Measurements from ENCODE around the gene MXD3.
"Not testable (repeated sequence)": the region's sequence is repeated elsewhere in the genome, so short reads cannot be mapped to it uniquely, and the experiment has no call there.

MXD3 gene, protein sequence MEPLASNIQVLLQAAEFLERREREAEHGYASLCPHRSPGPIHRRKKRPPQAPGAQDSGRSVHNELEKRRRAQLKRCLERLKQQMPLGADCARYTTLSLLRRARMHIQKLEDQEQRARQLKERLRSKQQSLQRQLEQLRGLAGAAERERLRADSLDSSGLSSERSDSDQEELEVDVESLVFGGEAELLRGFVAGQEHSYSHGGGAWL

DNA sequence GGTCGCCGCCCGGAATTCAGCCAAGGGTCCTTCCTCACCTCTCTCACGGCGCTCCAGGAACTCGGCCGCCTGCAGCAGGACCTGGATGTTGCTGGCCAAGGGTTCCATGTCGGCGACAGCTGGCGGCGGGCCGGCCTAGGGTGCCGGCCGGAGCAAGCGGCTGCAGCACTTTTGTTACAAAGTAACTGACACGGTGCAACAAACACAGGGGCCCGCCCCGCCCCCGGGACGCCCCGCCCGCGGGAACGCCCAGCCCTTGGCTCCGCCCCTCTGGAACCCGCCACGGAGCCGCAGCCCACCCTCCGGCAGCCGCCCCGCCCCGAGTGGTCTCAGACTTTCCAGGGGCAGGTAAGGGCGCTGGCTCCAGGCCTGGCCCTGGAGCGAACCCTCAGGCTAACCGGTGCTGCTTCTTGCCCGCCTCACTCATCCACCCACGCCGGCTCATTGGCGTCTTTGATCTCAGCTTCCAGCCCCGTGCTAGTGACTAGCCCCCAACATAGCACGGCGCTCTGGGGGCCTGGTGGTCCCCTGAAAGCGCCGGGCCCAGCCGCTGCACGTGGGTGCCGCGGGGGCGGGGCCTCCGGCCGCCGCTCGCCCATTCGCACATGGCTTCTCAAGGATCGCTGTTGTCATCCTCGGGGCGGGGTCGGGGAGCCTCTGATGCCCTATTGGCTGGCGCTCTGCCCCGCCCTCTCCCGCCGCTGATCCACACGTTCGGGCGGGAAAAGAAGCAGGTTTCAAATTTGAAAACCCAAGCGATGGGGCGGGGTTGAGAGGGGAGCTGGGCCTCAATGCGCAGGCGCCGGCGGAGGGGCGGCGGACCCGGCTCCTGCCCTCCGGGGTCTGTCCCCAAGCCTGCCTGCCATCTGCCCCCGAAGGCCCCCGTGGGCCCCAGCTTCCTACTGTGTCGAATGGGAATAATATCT lies at the start of gene MXD3:
TSS of gene MXD3 (minus strand) at position 176 of the 926 bp plus-strand sequence. CDS start at position 108, 68 bp downstream.
- DNase-seq: peak; percentile 99

DNA sequence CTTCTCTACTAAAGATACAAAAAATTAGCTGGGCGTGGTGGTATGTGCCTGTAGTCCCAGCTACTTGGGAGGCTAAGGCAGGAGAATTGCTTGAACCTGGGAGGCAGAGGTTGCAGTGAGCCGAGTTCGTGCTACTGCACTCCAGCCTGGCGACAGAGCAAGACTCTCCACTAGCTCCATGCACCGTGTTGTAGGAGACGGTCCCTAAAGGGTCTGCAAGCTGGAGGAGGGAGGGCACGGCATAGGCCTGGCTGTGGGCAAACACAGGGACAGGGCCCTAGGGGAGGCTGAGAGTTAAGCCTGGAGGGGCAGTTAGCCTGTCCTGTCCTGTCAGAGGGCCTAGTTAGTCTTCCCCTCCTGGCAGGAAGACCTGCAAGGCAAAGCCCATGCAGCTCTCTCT lies 49.0 kb upstream of the MXD3 start:
- not testable (repeated sequence) for DNase-seq

DNA sequence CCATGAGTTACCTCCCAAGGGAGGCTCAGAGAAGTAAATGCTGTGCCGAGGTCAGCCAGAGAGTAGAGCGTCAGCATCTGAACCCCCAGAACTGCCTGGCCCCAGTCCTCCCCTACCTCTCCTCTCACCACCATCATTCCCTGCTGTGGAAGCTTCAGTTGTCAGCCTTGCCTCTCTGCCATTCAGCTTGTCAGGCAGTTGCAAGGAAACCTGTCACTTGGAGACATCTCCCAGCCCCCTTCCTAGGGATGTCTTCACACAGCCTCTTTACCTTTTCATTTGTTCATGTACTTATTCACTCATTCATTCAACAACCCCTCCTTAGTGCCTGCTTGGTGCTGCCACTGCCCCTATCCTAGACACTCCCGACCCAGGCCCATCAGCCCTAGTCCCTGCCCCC lies 48.2 kb upstream of the MXD3 start:
- no peak for DNase-seq

DNA sequence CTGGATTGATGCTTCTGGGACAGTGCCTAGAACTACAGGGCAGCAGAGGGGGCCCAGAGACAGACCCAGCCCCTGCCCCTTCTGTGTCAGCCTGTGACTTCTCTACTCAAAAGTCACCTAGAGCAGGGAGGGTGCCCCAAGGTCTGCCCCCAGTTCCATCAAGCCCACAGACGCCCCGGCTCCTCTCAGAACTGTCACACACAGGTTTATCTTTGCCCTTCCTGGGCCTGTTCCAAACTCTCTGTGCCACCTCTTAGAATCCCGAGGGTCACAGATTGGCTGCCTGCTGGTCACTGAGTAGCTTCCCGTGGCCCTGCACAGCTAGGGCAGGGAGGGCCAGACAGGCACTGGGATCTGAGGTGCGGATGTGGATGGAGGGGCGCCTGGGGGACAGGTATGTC lies 47.8 kb upstream of the MXD3 start:
- DNase-seq: no peak

DNA sequence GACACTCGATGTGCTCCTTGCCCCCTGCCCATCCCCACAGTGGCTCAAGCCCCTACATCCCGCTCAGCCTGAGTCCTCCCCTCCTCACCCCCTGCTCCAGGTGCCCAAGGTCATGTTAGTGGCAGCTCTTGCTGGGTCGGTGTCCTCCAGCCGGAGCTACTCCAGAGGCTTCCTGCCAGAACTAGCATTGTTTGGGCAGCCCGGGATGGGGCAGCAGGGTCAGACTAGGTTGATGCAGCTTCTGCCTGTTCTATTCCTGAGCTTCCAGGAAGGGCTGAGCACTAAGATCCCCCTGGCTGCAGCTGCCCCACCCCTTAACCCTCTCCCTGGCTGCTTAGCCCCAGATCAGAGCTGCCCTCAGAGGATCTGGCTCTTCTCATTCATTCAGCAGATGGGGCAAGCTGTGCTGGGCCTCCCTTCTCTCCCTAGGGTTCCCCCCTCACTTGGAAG lies 46.7 kb upstream of the MXD3 start:
- DNase-seq: no peak

DNA sequence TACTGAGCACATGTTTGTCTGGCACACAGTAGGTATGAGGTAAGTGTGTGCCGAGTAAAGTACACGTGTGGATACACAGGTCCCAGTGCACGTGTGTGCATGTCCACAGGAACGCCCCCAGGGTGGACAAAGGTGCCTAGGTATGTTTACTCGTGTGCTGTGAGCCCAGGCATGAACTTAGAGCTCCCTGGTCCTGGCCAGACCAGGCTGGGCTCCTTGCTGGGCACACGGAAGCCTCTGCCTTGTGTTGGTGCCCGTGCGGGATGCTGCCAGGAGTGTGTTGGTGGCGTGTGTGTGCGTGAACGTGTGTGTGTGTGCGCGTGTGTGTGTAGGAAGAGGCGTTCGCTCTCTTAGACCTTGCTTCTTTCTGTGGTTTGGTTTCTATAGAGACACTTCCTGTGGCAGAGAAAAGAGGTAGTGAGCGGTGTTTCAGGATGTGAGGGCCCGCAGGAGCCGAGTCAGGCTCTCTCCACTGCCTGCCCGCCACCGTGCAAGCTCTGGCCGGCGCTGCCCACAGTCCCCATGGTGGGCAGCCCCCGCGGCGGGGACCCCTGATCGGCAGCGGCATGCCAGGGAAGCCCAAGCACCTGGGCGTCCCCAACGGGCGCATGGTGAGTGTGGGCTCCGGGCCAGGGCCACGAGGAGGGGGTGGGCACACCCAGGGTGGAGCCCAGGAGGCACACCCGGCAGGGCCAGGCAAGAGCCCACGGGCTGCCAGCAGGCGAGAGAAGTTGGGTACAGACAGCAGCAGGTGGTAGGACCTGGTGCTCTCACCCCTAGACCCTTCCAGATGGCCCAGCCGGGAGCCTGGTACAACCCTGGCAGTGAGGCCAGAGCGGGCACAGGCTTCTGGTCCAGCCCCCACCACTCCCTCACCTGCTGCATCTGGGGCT lies 46.0 kb upstream of the MXD3 start, which contains the start of gene RGS14:
TSS of gene RGS14 (plus strand) at position 466 of the 893 bp plus-strand sequence. CDS start at position 567, 101 bp downstream.
- no peak for DNase-seq

DNA sequence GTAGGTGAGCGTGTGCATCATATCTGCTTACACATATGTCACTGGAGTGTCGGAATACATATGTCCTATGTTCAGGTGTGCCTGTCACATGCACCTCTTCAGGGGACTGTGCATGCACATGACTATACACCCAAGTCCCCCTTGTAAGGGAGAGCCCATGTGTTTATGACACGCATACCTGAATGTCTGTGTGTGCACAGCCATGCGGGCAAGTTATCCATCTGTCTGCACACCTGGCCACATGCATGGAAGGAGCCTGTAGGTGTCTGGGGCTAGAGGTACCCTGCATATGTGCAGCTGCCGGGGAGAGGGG lies 45.4 kb upstream of the MXD3 start:
- no peak for DNase-seq

DNA sequence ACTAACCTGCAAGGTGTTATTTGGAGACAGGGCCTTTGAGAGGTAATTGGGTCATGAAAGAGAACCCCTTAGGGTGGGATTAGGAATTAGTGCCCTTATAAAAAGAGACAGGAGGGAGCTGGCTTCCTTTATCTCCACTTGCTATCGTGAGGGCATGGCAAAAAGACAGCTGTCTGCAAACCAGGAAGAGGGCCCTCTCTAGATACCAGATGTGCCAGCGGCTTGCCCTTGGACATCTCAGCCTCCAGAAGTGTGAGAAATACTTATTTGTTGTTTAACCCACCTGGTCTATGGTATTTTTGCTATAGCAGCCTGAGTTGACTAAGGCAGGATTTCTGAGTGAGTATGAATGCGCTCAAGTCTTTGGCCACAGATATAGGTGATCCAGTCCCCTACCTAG lies 45.0 kb upstream of the MXD3 start:
- no peak for DNase-seq

DNA sequence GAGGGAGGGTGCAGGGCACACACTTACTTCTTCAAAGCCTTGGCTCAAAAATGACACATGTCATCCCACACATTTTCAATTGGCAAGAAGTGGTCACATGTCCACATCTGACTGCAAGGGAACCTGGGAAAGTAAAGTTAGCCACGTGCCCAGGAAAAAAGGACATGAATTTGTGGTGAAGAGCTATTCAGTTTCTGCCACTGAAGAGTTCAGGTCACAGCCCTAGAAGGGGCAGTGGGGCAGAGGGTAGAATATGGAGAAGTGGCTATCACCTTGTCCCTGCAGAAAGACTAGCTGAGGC lies 44.1 kb upstream of the MXD3 start:
- no peak for DNase-seq

DNA sequence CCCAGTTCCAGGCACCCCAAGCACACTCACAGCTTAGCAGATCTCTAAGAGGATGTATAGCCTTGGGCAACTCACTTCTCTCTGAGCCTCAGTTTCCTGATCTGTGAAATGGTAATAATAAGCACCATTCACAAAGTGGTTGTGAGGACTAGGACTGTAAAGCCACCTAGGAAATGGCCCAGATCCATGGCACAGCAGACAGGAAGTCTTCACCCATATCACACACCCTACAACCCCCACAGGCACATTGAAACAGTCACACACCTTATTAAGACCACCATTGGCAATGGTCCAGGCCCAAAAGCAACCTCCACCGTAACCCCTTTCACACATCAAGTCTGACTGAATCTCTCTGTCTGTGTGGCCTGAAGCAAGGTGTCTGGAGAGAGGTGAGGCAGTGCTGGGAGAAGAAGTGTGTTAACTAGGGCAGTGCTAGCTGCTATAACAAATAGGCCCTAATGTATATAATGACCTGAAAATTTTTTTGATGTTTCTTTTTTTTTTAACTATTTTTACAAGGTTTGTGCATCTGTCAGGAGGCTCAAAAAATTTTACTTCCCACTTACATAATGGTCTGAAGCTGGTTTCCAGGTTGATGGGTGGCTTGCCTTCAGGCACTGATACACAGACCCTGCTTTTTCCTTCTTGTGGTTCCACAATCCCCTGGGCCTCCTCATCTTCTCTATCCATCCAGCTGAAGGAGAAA lies 43.6 kb upstream of the MXD3 start:
- no peak for DNase-seq

DNA sequence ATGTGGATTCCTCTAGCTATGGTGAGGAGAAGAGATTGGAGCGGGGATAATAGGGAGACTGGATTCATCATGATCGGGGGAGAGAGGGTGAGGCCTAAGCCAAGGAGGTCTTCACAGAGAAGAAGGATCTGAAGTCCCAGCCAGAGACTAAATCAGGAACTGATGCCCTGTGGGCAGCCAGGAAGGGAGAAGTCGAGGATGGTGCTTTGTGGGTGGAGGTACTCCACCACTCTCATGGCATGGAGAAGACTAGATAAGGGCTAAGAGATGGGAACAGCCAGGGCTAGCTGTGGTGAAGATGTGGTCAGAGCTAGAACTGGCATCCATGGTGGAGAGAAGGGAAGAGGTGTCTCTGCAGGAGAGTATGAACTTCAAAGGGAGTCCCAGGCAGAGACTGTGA lies 43.0 kb upstream of the MXD3 start:
- DNase-seq: no peak

DNA sequence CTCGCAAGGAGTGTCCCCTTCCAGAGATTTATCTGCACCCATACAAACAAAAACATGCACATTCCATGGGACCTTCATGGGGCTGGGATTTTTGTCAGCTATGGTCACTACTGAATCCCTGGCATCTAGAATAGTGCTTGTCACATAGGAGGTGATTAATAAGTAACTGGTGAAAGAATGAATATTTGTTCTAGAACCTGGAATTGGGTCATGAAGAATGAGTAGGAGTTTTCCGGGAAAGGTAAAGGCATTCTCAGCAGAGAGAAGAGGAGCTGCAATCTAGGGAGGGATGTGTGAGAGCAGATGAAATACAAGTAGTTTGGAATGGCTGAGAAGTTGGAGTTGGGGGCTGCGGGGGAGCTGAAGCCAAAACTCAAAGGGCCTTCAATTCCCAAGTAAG lies 42.6 kb upstream of the MXD3 start:
- no peak for DNase-seq

DNA sequence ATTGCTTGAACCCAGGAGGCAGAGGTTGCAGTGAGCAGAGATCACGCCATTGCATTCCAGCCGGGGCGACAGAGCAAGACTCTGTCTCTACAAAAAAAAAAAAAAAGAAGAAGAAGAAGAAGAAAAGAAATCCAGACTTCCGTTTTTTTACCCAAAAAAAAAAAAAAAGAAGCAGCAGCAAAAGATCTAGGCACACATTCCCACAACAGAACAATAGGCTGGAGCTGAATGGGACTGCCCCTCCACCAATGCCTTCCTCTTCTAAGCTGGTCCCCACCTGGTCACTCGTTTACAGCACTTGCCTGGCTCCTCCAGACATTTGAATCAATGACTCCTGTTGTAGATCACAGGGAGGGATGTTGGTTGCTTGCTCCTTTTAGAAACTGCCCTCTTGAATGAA lies 41.4 kb upstream of the MXD3 start:
- no peak for DNase-seq

DNA sequence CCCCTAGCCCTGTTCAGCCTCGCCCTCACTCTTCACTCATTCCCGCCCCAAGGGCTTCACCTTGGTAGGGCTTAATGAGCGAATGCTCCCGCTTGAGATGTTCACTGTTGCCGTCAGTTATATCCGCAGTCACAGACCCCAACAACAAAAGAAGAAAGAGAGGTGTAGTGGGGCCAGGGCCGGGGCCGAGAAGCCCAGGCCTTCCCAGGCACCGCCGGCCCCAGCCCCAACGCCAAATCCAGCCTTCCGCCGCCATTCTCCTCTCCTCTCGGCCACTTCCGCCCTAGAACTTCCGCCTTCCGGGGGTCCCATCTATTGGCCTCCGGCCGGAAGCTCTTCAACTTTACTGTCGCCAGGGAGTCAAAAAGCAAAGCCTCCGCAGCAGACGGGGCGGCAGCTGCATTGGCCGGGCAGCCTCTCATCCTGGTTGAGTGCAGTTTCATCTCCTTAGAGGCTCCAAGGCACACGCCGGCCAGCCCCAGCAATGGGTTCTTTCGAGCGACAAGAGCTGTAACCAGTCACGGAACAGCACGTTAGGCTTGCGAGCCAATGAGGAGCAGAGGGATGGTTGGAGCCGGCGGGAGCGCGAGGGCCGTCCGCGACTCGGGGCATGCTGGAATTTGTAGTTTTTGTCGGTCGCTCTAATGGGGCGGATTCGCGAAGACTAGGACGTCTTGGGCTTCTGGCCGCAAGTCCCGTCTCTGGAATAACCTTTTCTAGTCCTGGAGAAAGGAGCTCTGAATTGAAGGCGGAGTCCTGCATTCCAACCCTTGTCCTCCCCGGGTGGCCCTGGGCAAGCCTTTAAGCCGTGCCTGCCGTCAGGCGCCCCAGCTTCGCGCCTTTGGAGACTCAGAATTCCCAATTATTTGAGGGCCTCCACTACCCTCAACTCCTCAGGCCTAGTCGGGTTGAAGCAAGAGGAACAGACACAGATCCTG lies 40.0 kb upstream of the MXD3 start, which contains the start of gene LMAN2:
TSS of gene LMAN2 (minus strand) at position 277 of the 938 bp plus-strand sequence. CDS start at position 256, 21 bp downstream.
- DNase-seq: peak; percentile 97

DNA sequence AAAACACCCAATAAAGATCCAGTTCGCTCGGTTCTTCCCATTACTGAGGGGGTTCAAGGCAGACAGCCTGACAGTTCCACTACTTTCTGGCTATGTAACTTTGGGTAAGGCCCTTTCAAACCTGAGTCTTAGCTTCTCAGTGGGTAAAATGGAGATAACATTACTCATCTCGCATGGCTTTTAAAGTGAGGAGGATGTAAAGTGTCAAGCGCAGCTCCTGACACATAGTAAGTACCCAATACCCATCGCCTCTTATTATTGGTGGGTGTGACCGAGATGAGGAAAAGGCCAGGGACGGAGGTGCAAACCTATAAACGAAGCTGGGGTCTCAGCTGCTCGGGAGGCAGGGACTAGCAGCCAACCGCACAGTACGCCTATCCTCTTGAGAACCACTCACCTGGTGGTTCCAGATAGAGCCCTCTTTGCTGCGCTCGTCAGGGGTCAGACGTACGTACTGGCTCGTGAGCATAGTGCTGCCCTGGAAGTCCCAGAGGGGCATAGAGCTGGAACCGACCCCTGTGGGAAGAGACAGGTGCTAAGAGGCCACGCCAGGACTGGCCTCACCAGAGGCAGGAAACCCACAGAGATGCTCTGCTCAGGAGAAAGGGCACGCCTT lies 39.2 kb upstream of the MXD3 start:
- DNase-seq: no peak

DNA sequence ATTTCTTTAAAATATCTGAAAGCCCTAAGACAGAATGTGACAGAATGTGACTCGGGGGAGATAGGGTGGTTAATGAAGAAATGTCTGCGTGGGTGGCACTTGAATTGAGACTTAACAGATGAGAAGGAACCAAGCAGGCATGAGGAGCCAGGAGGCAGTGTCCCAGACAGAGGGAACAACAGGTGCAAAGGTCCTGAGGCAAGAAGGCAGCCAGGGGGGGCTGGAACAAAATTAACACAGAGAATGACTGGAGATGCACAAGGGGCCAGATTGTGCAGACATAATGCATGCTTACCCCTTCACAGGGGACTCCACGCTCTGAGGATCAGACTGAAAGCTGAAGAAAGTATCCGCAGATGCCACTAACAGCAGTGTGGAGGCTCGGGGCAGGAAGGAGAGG lies 38.1 kb upstream of the MXD3 start:
- no peak for DNase-seq

DNA sequence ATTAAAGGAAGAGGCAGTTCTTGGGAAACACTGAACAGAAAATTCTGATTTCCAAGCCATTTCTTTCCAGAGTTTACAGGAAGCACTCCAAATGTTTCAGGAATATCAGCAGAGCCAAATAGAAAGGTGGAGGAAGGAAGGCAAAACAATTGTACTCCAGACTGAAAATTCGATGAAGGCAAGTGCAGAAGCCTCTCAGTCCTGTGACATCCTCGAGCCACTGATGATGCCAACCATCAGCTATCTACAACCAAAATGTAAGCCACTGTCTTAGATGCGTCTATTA lies 37.6 kb upstream of the MXD3 start:
- DNase-seq: no peak

DNA sequence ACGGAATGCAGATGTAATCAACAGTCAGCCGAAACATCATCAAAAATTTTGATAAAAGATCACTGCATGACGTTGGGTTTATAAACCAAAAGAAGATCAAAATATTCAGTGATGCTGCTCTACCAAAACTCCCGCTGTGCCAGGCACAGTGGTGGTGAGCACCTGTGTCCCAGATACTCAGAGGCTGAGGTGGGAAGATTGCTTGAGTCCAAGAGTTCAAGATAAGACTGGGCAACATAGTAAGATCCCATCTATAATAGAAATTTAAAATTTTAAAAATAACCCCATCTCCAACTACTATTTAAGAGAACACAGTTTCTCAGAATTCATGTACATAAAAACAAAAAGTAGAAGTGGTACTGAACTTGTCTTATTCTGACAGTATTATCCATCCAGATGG lies 36.0 kb upstream of the MXD3 start:
- DNase-seq: no peak

DNA sequence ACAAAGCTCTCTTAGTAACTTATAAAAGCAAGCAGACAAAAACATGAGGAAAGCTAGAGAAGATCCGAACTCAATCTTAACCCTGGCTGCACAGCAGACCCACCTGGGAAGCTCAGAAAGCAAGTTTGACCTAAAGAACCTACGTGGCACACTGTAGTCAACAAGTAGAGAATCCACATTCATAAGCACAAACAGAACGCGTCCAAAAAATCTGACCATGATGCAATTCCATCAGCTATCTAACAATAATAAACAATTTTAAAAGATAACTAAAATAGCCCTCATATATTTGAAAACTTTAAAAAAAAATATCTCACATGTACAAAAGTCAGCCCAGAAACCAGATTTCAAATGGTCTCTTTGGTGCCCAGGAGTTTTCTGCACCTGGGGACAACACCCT lies 35.1 kb upstream of the MXD3 start:
- no peak for DNase-seq

DNA sequence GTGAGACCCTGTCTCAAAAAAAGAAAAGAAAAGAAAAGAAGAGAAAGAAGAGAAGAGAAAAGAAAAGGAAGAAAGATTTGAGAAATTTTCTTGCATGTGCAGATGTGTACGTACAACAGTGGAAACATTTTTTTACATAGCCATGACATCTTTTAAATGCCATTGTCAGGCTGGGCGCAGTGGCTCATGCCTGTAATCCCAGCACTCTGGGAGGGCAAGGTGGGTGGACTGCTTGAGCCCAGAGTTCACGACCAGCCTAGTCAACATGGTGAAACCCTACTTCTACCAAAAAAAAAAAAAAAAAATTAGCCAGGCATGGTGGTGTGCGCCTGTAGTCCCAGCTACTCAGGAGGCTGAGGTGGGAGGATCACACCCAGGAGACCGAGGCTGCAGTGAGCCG lies 33.2 kb upstream of the MXD3 start:
- no peak for DNase-seq

DNA sequence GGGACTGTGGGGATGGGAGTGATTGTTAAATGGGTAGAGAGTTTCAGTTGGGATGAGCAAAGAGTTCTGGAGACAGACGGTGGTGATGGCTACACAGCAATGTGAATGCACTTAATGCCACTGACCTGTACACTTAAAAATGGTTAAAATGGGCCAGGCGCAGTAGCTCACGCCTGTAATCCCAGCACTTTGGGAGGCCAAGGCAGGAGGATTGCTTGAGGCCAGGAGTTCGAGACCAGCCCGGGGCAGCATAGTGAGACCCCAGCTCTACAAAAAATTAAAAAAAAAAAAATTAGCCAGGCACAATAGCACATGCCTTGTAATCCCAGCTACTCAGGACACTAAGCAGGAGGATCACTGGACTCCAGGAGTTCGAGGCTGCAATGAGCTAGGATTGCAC lies 32.1 kb upstream of the MXD3 start:
- no peak for DNase-seq
